Gastrocnemius medialis (tissue), 4 donors: ENCODE results near the gene PRM1. TPM values are rescaled to one million over a fixed set of nuclear protein-coding genes. Genes with fewer than 3 reads are reported as not detected.
A peak's percentile ranks its signal among the peaks of the same experiment; 100 is the strongest.

ENCODE experiments used
- ATAC-seq, 2 donors: fragments of 150-250 bp; one replicate each; pipeline ENCODE4 v1.9.1; 2016
- DNase-seq, 2 donors: peaks; one replicate each; pipeline ENCODE4 v3.0.0-alpha.2; 2019
- H3K27ac ChIP-seq, 4 donors: fragments of 200-600 bp; sonication (generic); 1 replicate in 1 of 4; 2 replicates in 3 of 4; pipeline ENCODE4 v1.5.1; 2016 to 2018; ENCODE audit warnings: mild to moderate bottlenecking in 2 of 4, moderate library complexity in 1 of 4
- H3K27me3 ChIP-seq, 3 donors: fragments of 200-600 bp; sonication (generic) in 2 of 3; 1 replicate in 1 of 3; 2 replicates in 2 of 3; pipeline versions ENCODE4 v1.5.1 to v1.6.0; 2016 to 2019; ENCODE audit warnings: mild to moderate bottlenecking in 1 of 3, moderate library complexity in 1 of 3
- H3K36me3 ChIP-seq, 2 donors: fragments of 200-600 bp; sonication (generic) in 1 of 2; one replicate each; pipeline ENCODE4 v1.5.1; 2017 to 2018
- H3K4me1 ChIP-seq, 2 donors: fragments of 200-600 bp; sonication (generic) in 1 of 2; one replicate each; pipeline ENCODE4 v1.5.1; 2016 to 2017; ENCODE audit warnings: mild to moderate bottlenecking in 2 of 2
- H3K4me3 ChIP-seq, 4 donors: fragments of 200-600 bp; sonication (generic) in 3 of 4; 1 replicate in 1 of 4; 2 replicates in 3 of 4; pipeline ENCODE4 v1.5.1; 2016 to 2019; ENCODE audit warnings: mild to moderate bottlenecking in 2 of 4
- H3K9me3 ChIP-seq, 3 donors: fragments of 200-600 bp; sonication (generic) in 2 of 3; 1 replicate in 1 of 3; 2 replicates in 2 of 3; pipeline ENCODE4 v1.5.1; 2016 to 2019
- POLR2A ChIP-seq, 2 donors: fragments of 450-650 bp; IDR thresholded peaks; one replicate each; pipeline ENCODE4 v1.6.1; 2017; ENCODE audit warnings: antibody characterized with exemption in 2 of 2, mild to moderate bottlenecking in 2 of 2, moderate library complexity in 2 of 2
- in situ Hi-C, 4 donors: fragments of 200-750 bp; cut with MboI; loops; one replicate each; pipeline versions ENCODE4 v1.15.0 to v1.8.0; 2017; ENCODE audit warnings: low sequenced_read_pairs in 4 of 4
- intact Hi-C: fragments of 100-400 bp; cut with DNase I; formaldehyde crosslinking; loops from one replicate; pipeline ENCODE4 v1.15.1; 2023; ENCODE audit warnings: low total_unique reads
- total RNA-seq, 4 donors: library from RNA; depleted of rRNA; stranded (reverse); fragments of >200 nt; gene quantifications; one replicate each; pipeline versions ENCODE4 v1.1.0 to v1.2.3, GENCODE V29; 2016
- TF ChIP-seq, protein P1 (sequence below), 5 experiments: fragments of 450-650 bp in 3 of 5; fragments of 200-600 bp in 2 of 5; sonication (generic) in 2 of 5; IDR thresholded peaks in 4 of 5; conservative IDR thresholded peaks in 1 of 5; 1 replicate in 4 of 5; 2 replicates in 1 of 5; pipeline ENCODE4 v1.5.1; 2016 to 2019; ENCODE audit warnings: antibody characterized with exemption in 5 of 5, mild to moderate bottlenecking in 3 of 5, moderate library complexity in 3 of 5

PRM1 gene
- total RNA-seq, 4 donors from 2014 or later: not detected

DNA sequence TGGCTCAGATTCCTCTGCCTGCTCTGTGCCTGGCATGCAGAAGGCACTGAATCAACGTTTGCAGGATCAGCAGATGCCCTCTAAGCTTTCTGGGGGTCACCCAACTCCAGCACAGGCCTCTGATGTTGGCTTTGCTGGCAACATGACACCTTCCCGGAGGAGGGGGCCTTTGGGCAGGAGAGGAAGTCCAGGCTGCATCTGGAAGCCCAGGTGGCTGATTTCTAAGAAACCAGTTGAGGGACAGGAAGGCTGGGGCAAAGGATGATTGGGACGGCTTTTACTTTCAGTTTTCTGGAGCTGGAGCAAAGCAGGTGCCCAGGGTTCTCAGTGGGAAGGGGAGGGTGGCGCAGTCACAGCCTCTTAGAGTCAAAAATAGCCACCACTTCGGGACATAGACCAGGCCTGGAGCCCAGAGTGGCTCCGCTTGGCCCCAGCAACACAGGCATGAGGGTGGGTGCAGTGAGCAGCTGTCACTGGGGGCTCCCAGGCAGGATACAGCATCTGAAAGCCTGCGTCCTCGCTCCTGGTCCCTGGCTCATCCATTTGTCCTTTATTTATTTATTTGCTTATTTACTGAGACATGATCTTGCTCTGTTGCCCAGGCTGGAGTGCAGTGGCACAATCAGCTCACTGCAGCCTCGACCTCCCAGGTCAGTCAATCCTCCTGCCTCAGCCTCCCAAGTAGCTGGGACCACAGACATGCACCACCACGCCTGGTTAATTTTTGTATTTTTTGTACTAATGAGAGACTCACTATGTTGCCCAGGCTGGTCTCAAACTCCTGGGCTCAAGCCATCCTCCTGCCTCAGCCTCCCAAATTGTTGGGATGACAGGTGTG is 40.3 kb downstream of the PRM1 start:
- ATAC-seq (peak; percentile 82 to 96), DNase-seq (peak; percentile 41 to 72)
- H3K36me3 ChIP-seq: no peaks in the 10 kb centered on the region
- peak overlapping the region in 3 of 4 donors; percentile 18 to 27 (median 20) for H3K4me3 ChIP-seq
- intact Hi-C loops (no loop called here), in situ Hi-C loops (loop anchor here in 1 of 4 donors (25.0 kb wide), 1 partner anchor 104 kb away; no protein-coding TSS in a partner anchor)
- no peaks in the 10 kb centered on the region for H3K27me3 ChIP-seq
- peaks cover 8 to 9% of the 10 kb centered on the region in 2 donors for H3K4me1 ChIP-seq
- no peaks in the 10 kb centered on the region for H3K9me3 ChIP-seq
- H3K27ac ChIP-seq: peak overlapping the region; percentile 68 to 80 (median 76)
- TF ChIP-seq, protein P1, sequence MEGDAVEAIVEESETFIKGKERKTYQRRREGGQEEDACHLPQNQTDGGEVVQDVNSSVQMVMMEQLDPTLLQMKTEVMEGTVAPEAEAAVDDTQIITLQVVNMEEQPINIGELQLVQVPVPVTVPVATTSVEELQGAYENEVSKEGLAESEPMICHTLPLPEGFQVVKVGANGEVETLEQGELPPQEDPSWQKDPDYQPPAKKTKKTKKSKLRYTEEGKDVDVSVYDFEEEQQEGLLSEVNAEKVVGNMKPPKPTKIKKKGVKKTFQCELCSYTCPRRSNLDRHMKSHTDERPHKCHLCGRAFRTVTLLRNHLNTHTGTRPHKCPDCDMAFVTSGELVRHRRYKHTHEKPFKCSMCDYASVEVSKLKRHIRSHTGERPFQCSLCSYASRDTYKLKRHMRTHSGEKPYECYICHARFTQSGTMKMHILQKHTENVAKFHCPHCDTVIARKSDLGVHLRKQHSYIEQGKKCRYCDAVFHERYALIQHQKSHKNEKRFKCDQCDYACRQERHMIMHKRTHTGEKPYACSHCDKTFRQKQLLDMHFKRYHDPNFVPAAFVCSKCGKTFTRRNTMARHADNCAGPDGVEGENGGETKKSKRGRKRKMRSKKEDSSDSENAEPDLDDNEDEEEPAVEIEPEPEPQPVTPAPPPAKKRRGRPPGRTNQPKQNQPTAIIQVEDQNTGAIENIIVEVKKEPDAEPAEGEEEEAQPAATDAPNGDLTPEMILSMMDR (IDR thresholded peaks at IDR 0.05 in 4 of 5, conservative IDR thresholded peaks at IDR 0.05 in 1 of 5): no peak
- TF ChIP-seq POLR2A (IDR thresholded peaks at IDR 0.05): no peak

DNA sequence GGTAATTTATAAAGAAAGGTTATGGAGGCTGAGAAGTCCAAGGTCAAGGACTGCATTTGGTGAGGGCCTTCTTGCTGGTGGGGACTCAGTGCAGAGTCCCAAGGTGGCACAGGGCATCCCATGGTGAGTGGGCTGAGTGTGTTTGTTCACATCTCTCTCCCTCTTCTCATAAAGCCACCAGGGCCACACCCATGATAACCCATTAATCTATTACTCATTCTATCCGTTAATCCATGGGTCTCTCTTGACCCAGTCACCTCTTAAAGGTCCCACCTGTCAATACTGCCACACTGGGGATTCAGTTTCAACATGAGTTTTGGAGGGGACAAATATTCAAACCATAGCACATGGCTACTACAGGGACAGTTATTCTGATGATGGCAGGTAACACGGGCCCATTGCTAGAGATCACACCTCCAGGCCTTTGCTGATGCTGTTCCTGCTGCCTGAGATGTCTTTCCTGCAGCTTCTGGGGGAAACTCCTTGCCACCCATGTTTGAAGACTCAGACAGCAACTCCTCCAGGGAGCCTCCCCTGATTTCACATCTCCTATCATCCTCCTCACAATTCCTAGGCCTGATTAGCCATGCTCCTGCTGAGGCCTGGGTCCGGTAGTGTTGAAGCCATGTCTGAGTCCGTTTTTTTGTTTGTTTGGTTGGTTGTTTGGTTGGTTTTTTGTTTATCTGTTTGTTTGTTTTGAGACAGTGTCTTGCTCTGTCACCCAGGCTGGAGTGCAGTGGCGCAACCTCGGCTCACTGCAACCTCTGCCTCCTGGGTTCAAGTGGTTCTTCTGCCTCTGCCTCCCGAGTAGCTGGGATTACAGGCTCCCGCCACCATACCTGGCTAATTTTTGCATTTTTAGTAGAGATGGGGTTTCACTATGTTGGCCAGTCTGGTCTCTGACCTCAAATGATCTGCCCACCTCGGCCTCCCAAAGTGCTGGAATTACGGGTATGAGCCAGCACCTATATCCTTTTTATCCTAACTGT is 41.2 kb downstream of the PRM1 start:
- Histone ChIP-seq H3K4me1 (peaks cover 8 to 9% of the 10 kb centered on the region in 2 donors), H3K27ac (peak overlapping the region; percentile 68 to 80 (median 76)), H3K27me3 (no peaks in the 10 kb centered on the region), H3K4me3 (peak overlapping the region in 3 of 4 donors; percentile 18 to 27 (median 20)), H3K9me3 (no peaks in the 10 kb centered on the region), H3K36me3 (no peaks in the 10 kb centered on the region)
- TF ChIP-seq, protein P1 (IDR thresholded peaks at IDR 0.05 in 4 of 5, conservative IDR thresholded peaks at IDR 0.05 in 1 of 5): no peak
- TF ChIP-seq POLR2A (IDR thresholded peaks at IDR 0.05): no peak
- in situ Hi-C loops (loop anchor here in 1 of 4 donors (25.0 kb wide), 1 partner anchor 103 kb away; no protein-coding TSS in a partner anchor), intact Hi-C loops (no loop called here)
- DNase-seq: no peak
- no peak for ATAC-seq

DNA sequence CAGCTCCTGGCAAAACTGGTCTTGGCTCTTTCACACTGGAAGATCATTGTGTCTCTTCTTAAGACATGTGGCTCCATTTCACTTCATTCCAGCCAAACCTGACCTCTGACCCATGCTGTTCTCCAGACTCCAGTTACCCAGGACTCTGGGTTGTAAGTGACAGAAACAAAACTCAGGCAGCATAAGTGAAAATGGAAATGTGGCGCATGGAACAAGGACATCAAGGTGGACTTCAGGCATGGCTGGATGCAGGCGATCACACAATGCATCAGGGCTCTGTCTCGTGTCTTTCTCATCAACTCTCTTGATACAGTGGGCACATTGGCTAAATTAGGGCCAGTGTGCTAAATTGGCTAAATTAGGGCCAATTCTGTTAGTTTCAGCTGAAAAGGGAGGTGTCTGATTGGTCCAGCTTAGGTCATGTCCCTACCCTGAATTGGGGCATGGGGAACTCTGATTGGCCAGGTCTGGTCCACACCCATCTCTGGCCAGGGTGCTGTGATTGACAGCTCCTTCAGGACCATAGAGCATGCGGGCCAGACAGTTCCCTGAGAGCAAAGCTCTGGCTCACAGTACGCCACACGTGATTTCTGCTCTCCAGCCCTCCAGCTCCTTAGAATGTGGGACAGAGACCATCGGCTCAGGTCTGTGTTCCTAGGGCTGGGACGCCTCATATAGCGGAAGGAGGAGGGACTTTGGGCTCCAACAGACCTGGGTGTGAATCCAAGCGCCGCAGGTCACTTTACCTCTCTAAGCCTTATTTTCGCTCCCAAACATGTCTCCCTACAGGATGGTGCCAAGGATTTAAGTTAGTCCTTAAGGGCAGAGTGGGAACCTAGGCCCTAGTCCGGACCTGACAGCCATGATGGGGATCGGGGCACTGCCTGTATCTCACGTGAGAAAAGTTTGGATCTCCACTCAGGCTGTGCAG is 42.6 kb downstream of the PRM1 start:
- no peak for ATAC-seq
- intact Hi-C loops (no loop called here), in situ Hi-C loops (loop anchor here in 1 of 4 donors (25.0 kb wide), 1 partner anchor 101 kb away; no protein-coding TSS in a partner anchor)
- no peak for TF ChIP-seq POLR2A (IDR thresholded peaks at IDR 0.05)
- TF ChIP-seq, protein P1 (IDR thresholded peaks at IDR 0.05 in 4 of 5, conservative IDR thresholded peaks at IDR 0.05 in 1 of 5): no peak
- Histone ChIP-seq H3K27me3 (no peaks in the 10 kb centered on the region), H3K4me3 (no peak overlapping the region), H3K9me3 (no peaks in the 10 kb centered on the region), H3K36me3 (no peaks in the 10 kb centered on the region), H3K27ac (no peak overlapping the region), H3K4me1 (peaks cover 8 to 9% of the 10 kb centered on the region in 2 donors)
- DNase-seq: no peak
